ENCODE data around the gene PNMT.

The PNMT gene

DNA sequence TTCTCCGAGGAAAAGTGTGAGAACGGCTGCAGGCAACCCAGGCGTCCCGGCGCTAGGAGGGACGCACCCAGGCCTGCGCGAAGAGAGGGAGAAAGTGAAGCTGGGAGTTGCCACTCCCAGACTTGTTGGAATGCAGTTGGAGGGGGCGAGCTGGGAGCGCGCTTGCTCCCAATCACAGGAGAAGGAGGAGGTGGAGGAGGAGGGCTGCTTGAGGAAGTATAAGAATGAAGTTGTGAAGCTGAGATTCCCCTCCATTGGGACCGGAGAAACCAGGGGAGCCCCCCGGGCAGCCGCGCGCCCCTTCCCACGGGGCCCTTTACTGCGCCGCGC, 31.5 kb downstream of the PNMT start, which contains the start of gene ERBB2:
Gene ERBB2, plus strand, starts transcription at position 247 of the 330 bp plus-strand sequence. CDS start 175 bp downstream, outside the sequence.
- TF ChIP-seq, protein P1, sequence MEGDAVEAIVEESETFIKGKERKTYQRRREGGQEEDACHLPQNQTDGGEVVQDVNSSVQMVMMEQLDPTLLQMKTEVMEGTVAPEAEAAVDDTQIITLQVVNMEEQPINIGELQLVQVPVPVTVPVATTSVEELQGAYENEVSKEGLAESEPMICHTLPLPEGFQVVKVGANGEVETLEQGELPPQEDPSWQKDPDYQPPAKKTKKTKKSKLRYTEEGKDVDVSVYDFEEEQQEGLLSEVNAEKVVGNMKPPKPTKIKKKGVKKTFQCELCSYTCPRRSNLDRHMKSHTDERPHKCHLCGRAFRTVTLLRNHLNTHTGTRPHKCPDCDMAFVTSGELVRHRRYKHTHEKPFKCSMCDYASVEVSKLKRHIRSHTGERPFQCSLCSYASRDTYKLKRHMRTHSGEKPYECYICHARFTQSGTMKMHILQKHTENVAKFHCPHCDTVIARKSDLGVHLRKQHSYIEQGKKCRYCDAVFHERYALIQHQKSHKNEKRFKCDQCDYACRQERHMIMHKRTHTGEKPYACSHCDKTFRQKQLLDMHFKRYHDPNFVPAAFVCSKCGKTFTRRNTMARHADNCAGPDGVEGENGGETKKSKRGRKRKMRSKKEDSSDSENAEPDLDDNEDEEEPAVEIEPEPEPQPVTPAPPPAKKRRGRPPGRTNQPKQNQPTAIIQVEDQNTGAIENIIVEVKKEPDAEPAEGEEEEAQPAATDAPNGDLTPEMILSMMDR (conservative IDR thresholded peaks at IDR 0.05; ENCODE audit: low read length), result no peak
- DNase-seq (ENCODE audit: low read depth), result peak; percentile 80
- H3K4me3 ChIP-seq (ENCODE audit: low read length), result peak within 1 kb of the TSS; percentile 72

DNA sequence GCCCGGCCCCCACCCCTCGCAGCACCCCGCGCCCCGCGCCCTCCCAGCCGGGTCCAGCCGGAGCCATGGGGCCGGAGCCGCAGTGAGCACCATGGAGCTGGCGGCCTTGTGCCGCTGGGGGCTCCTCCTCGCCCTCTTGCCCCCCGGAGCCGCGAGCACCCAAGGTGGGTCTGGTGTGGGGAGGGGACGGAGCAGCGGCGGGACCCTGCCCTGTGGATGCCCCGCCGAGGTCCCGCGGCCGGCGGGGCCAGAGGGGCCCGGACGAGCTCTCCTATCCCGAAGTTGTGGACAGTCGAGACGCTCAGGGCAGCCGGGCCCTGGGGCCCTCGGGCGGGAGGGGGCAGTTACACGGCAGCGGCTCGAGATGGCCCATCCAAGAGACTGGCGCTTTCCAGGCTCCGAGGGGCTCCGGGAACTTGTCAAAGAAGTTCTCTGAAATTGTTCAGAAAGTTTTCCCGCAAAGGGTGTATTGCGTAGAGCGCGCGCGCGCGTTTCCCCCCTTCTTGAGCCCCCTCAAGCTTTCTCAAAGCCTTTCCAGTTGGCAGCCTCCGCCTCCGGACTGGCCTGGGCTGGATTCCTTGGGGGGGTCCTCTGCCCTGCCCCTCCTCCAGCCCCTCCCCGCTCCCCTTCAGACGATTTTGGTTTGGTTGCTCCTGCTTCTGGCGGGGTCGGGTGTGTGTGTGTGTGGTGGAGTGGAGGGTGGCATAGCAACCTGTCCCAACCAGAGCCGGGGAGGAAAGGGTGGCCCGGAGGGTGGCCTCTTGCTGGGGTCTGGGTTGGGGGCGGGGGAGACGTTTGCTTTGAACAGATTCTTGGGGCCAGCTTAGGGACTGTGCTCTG, 32.1 kb downstream of the PNMT start:
- H3K4me3 ChIP-seq (ENCODE audit: low read length), result peak overlapping the region; percentile 72
- DNase-seq (ENCODE audit: low read depth), result peak; percentile 22
- TF ChIP-seq, protein P1 (conservative IDR thresholded peaks at IDR 0.05; ENCODE audit: low read length), result no peak

DNA sequence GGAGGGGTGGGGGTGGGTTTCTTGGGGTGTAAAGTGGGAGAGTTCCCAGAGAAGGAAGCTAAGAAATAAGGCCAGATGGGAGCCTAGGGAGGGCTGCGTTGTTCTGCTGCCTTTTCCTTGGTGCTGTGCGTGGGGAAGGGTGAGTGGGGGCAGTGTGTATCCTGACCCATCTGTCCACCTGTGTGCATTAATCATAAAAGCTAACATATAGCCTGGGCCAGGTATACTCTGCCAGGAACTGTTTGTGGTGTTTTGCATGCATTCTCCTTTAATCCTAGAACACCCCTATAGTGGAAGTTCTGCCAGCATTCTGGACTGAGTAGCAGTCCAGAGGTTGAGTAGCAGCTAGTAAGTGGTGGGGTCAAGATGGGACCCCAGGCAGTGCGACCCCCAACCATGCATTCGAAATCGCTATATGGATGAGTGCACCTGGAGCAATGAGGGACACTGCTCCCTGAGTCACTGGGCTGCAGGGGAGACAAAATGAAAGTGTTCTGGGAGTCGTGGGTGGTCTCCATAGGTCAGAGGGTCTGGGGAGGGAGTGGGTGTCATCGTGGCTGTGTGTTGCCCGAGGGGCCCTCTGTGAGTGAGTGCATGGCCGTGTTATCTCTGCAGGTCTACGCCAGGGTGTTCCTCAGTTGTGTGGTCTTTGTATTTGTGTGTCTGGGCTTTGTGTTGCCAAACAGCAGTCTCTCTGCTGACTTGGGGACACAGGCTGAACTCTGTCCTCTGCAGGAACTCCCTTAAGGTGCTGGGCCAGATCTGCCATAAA, 32.9 kb downstream of the PNMT start:
- DNase-seq (ENCODE audit: low read depth), result no peak
- H3K4me3 ChIP-seq (ENCODE audit: low read length), result peak overlapping the region; percentile 72
- TF ChIP-seq, protein P1 (conservative IDR thresholded peaks at IDR 0.05; ENCODE audit: low read length), result no peak

DNA sequence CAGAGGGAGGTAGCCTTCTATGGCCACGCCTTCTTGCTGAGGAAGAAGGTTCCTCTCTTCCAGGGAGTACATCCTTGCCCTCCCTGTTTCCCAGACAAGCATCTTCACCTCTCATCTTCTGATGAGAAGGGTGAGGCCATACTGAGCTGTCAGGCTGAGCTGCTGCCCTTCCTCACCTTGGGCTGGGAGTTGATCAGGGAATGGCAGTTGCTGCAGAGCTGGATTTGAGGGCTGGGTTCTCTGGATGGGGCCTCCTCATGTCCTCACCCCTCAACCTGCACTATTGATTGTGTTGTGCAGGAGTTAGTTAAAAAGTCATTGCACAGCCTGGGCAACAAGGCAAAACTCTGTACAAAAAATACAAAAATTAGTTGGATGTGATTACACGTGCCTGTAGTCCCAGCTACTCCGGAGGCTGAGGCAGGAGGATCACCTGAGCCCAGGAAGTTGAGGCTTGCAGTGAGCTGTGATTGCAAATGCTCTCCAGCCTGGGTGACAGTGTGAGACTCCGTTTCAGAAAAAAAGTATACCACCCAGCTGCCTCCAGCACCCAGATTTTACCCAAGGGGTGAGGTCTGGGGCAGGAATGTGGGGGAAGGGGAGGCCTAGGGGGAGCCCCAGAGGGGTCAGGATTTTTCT, 33.6 kb downstream of the PNMT start:
- DNase-seq (ENCODE audit: low read depth), result no peak
- H3K4me3 ChIP-seq (ENCODE audit: low read length), result peak overlapping the region; percentile 72
- TF ChIP-seq, protein P1 (conservative IDR thresholded peaks at IDR 0.05; ENCODE audit: low read length), result no peak

DNA sequence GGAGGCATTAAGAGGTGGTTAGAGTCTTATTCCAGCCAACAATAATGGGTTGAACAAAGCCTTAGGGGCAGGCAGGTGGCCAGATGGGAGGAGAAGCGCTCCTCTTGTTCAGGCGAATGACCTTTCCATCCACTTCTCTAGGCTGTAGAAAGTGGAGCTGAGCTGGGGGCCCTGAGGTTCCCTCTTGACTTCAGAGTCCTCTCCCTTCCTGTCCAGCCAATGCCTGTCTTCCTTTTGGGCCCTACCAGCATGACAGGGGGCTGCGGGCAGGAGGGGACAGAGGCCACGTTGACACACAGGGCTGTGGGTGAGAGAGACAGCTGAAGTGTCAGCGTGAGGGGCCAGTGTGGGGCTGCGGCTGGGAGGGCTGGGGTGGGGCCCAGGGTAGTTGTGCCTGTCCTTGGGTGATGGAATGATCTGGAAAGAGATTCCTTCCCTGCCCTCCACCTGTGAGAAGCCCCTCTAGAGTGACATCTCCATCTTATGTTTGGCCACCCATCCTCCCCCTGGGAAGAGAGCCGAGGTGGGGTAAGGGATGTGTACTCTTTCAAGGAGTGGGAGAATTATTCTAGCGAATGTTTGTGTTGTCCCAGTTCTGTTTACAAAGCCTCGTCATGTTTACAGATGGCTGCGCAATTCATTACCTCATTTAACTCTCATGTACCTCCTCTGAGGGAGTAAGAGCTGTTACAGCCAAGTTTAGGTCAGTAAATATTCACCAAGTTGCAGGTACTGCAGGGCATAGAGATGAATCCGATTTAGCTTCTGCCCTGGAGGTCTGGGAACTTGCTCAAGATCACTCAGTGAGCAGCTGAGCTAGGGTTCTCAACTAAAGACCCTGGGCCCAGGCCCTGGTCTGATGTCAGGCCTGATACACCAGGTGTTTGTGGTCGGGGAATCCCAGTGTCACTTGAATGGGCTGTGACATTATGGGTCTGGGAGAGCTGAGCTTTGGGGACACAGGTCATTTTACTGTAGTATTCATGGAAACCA, 34.9 kb downstream of the PNMT start:
- H3K4me3 ChIP-seq (ENCODE audit: low read length), result no peak overlapping the region
- TF ChIP-seq, protein P1 (conservative IDR thresholded peaks at IDR 0.05; ENCODE audit: low read length), result no peak
- no peak for DNase-seq (ENCODE audit: low read depth)

DNA sequence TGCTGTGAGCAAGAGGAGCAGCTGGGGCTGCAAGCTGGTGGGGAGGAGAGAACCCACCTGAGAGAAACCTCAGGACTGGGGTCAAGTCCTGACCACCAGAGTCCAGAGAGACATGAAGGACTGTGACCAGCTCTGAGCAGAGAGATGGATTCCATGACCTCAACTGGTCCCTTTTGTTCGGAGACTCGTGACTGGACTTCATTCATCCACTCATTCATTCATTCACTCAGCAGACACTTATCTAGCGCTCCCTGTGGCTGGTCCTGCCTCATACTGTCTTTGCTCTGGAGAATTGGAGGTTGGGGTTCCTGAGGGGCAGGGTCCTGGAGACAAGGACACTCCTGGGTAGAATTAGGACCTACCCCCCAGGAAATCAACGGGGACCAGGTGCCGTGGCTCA, 35.7 kb downstream of the PNMT start:
- TF ChIP-seq, protein P1 (conservative IDR thresholded peaks at IDR 0.05; ENCODE audit: low read length), result no peak
- H3K4me3 ChIP-seq (ENCODE audit: low read length), result no peak overlapping the region
- DNase-seq (ENCODE audit: low read depth), result no peak
